GM12873 (cell line): ENCODE measurements around the gene FIGLA.

Source experiments
- CTCF ChIP-seq: IDR thresholded peaks from 2 replicates; pipeline ENCODE4 v1.5.1; 2012; ENCODE audit warnings: low read depth, mild to moderate bottlenecking, moderate library complexity, low read length, control low read depth; ENCODE audit not compliant: insufficient read depth; ENCODE audit errors: missing control alignments

The FIGLA gene

GRCh38 chr2:70735071-70735470 is 55.4 kb downstream of the FIGLA start:
- TF ChIP-seq CTCF, result no peak

GRCh38 chr2:70733646-70734180 is 56.7 kb downstream of the FIGLA start:
- TF ChIP-seq CTCF, result no peak

- no peak for TF ChIP-seq CTCF
Measured at GRCh38 chr2:70732766-70733645, 57.4 kb downstream of the FIGLA start.

- TF ChIP-seq CTCF, result no peak
Measured at GRCh38 chr2:70730730-70731129, 59.7 kb downstream of the FIGLA start.

GRCh38 chr2:70729647-70730046 is 60.8 kb downstream of the FIGLA start:
- no peak for TF ChIP-seq CTCF

- no peak for TF ChIP-seq CTCF
Measured at GRCh38 chr2:70728128-70728527, 62.3 kb downstream of the FIGLA start.
